ENCODE results near the gene GOSR1.

GRCh38 chr17:30476726-30477082 lies 504 bp upstream of the GOSR1 start:
- no peak for TF ChIP-seq POLR2A (IDR thresholded peaks at IDR 0.05; ENCODE audit: low read length)
- no peak for TF ChIP-seq GATA1 (IDR thresholded peaks at IDR 0.05; ENCODE audit: low read depth, low read length)
